ENCODE results near the gene MAML2.

The MAML2 gene

GRCh38 chr11:95989780-95990179 lies 353.2 kb downstream of the MAML2 start:
- TF ChIP-seq ZFX (IDR thresholded peaks at IDR 0.05) (no peak), CTCF (conservative IDR thresholded peaks at IDR 0.05) (no peak)
- H3K27ac ChIP-seq = no peak overlapping the region

- TF ChIP-seq ZFX (IDR thresholded peaks at IDR 0.05) = no peak
- no peak for TF ChIP-seq CTCF (conservative IDR thresholded peaks at IDR 0.05)
- no peak overlapping the region for H3K27ac ChIP-seq
Observed at GRCh38 chr11:95989076-95989605, 353.9 kb downstream of the MAML2 start.

GRCh38 chr11:95985174-95985808 lies 357.7 kb downstream of the MAML2 start:
- no peak overlapping the region for H3K27ac ChIP-seq
- no peak for TF ChIP-seq ZFX (IDR thresholded peaks at IDR 0.05)

GRCh38 chr11:95984072-95984471 lies 358.9 kb downstream of the MAML2 start:
- TF ChIP-seq ZFX (IDR thresholded peaks at IDR 0.05) = no peak
- no peak overlapping the region for H3K27ac ChIP-seq

- TF ChIP-seq CTCF (conservative IDR thresholded peaks at IDR 0.05) (no peak), ZFX (IDR thresholded peaks at IDR 0.05) (no peak)
- no peak overlapping the region for H3K27ac ChIP-seq
Observed at GRCh38 chr11:95977534-95978174, 365.3 kb downstream of the MAML2 start.

- TF ChIP-seq CTCF (conservative IDR thresholded peaks at IDR 0.05) (no peak), ZFX (IDR thresholded peaks at IDR 0.05) (no peak)
- H3K27ac ChIP-seq = no peak overlapping the region
Observed at GRCh38 chr11:95976550-95976949, 366.4 kb downstream of the MAML2 start.

GRCh38 chr11:95975343-95975742 lies 367.7 kb downstream of the MAML2 start:
- TF ChIP-seq CTCF (conservative IDR thresholded peaks at IDR 0.05) = no peak
- no peak for TF ChIP-seq ZFX (IDR thresholded peaks at IDR 0.05)
- H3K27ac ChIP-seq = no peak overlapping the region

- no peak for TF ChIP-seq CTCF (conservative IDR thresholded peaks at IDR 0.05)
- TF ChIP-seq ZFX (IDR thresholded peaks at IDR 0.05) = no peak
- H3K27ac ChIP-seq = no peak overlapping the region
Observed at GRCh38 chr11:95972060-95972459, 370.9 kb downstream of the MAML2 start.

Data from C4-2B (cell line).